Brain microvascular endothelial cell (primary cell): ENCODE results near the gene ZNF614.
"Not testable (repeated sequence)": the region's sequence is repeated elsewhere in the genome, so short reads cannot be mapped to it uniquely, and the experiment has no call there.

Source experiments
- DNase-seq: peaks from one replicate; pipeline ENCODE4 v3.0.0-alpha.2; 2020
- H3K27ac ChIP-seq: fragments of 250-450 bp; sonication (Bioruptor Pico); 2 replicates; pipeline ENCODE4 v1.5.1; 2020; ENCODE audit warnings: mild to moderate bottlenecking, moderate library complexity
- H3K27me3 ChIP-seq: fragments of 250-450 bp; sonication (Bioruptor Pico); replicated peaks from 2 replicates; pipeline ENCODE4 v1.5.1; 2020; ENCODE audit warnings: mild to moderate bottlenecking
- H3K36me3 ChIP-seq: fragments of 250-450 bp; sonication (Bioruptor Pico); replicated peaks from 2 replicates; pipeline ENCODE4 v1.5.1; 2020; ENCODE audit warnings: mild to moderate bottlenecking
- H3K4me3 ChIP-seq: 2 replicates; pipeline ENCODE4 v1.5.1; 2011; ENCODE audit warnings: low read depth, mild to moderate bottlenecking, control low read depth, low read length, moderate library complexity
- in situ Hi-C: cut with HindIII; loops from 2 replicates; pipeline ENCODE4 v1.10.0; 2017; ENCODE audit warnings: low sequenced_read_pairs, low pct_ligation_motif_present
- TF ChIP-seq, protein P1 (sequence below): IDR thresholded peaks from 2 replicates; pipeline ENCODE4 v1.5.1; 2011; ENCODE audit warnings: low read depth, mild to moderate bottlenecking, moderate library complexity, low read length, control low read depth, inconsistent platforms; ENCODE audit errors: missing control alignments

ZNF614 gene

GRCh38 chr19:52048555-52049501 lies 20.6 kb upstream of the ZNF614 start, which contains the start of gene ZNF432:
TSS of gene ZNF432 (minus strand) at chr19:52048838. CDS start at chr19:52046868, 1,970 bp downstream.
- peak within 1 kb of the TSS; percentile 76 for H3K4me3 ChIP-seq
- in situ Hi-C loops, result no loop called here
- no peaks in the 10 kb centered on the region for H3K27me3 ChIP-seq
- H3K27ac ChIP-seq, result peak within 1 kb of the TSS; percentile 93
- DNase-seq, result peak; percentile 91
- H3K36me3 ChIP-seq, result peaks cover 17% of the 10 kb centered on the region
- TF ChIP-seq, protein P1, sequence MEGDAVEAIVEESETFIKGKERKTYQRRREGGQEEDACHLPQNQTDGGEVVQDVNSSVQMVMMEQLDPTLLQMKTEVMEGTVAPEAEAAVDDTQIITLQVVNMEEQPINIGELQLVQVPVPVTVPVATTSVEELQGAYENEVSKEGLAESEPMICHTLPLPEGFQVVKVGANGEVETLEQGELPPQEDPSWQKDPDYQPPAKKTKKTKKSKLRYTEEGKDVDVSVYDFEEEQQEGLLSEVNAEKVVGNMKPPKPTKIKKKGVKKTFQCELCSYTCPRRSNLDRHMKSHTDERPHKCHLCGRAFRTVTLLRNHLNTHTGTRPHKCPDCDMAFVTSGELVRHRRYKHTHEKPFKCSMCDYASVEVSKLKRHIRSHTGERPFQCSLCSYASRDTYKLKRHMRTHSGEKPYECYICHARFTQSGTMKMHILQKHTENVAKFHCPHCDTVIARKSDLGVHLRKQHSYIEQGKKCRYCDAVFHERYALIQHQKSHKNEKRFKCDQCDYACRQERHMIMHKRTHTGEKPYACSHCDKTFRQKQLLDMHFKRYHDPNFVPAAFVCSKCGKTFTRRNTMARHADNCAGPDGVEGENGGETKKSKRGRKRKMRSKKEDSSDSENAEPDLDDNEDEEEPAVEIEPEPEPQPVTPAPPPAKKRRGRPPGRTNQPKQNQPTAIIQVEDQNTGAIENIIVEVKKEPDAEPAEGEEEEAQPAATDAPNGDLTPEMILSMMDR, result no peak

- in situ Hi-C loops, result no loop called here
- H3K36me3 ChIP-seq, result peaks cover 77% of the 10 kb centered on the region
- no peak for DNase-seq
- no peak overlapping the region for H3K4me3 ChIP-seq
- H3K27ac ChIP-seq, result no peak overlapping the region
- no peaks in the 10 kb centered on the region for H3K27me3 ChIP-seq
- TF ChIP-seq, protein P1, result no peak
Measured at GRCh38 chr19:52039169-52039568, 11.0 kb upstream of the ZNF614 start.

DNA sequence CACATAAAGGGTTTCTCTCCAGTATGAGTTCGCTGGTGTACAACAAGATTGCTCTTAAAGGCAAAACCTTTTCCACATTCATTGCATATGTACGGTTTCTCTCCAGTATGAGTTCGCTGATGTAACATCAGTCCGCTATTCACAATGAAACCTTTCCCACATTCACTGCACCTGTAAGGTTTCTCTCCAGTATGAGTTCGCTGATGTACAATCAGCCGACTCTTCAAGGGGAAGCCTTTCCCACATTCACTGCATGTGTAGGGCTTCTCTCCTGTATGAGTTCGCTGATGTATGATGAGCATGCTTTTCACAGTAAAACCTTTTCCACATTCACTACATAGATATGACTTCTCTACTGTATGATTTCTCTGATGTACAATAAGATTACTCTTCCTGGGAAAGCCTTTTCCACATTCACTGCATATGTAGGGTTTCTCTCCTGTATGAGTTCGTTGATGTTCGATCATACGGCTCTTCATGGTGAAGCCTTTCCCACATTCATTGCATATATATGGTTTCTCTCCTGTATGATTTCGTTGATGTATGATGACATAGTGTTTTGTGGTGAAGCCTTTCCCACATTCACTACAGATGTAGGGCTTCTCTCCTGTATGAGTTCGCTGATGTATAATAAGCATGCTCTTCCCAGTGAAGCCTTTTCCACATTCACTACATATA lies 6.0 kb upstream of the ZNF614 start:
- H3K36me3 ChIP-seq, result peaks cover 60% of the 10 kb centered on the region
- DNase-seq, result no peak
- no peaks in the 10 kb centered on the region for H3K27me3 ChIP-seq
- in situ Hi-C loops, result no loop called here
- H3K27ac ChIP-seq, result no peak overlapping the region
- TF ChIP-seq, protein P1, result no peak
- no peak overlapping the region for H3K4me3 ChIP-seq

GRCh38 chr19:52028780-52029123 lies 573 bp upstream of the ZNF614 start:
- no peak for DNase-seq
- Histone ChIP-seq H3K36me3 (peaks cover 24% of the 10 kb centered on the region), H3K4me3 (peak overlapping the region; percentile 93), H3K27me3 (no peaks in the 10 kb centered on the region), H3K27ac (peak overlapping the region; percentile 83)
- TF ChIP-seq, protein P1, result no peak
- in situ Hi-C loops, result no loop called here

- H3K27ac ChIP-seq, in situ Hi-C loops, DNase-seq, H3K4me3 ChIP-seq, H3K27me3 ChIP-seq: not testable (repeated sequence)
- H3K36me3 ChIP-seq, result peaks cover 32% of the 10 kb centered on the region
Measured at GRCh38 chr19:52026255-52026990, 1.8 kb downstream of the ZNF614 start.

DNA sequence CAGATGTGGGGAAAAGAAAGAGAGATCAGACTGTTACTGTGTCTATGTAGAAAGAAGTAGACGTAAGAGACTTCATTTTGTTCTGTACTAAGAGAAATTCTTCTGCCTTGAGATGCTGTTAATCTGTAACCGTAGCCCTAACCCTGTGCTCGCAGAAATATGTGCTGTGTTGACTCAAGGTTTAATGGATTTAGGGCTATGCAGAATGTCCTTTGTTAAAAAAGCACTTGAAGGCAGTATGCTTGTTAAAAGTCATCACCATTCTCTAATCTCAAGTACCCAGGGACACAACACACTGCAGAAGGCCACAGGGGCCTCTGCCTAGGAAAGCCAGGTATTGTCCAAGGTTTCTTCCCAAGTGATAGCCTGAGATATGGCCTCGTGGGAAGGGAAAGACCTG lies 3.7 kb downstream of the ZNF614 start:
- not testable (repeated sequence) for H3K4me3 ChIP-seq
- H3K36me3 ChIP-seq, result peaks cover 48% of the 10 kb centered on the region

More for the DNA sequence above, 3.7 kb downstream of the ZNF614 start:
- DNase-seq, in situ Hi-C loops, H3K27me3 ChIP-seq, H3K27ac ChIP-seq: not testable (repeated sequence)
